Memory B cell (primary cell): ENCODE results near the gene CEP126.
A peak's percentile ranks its signal among the peaks of the same experiment; 100 is the strongest.

Experiments
- ATAC-seq: fragments of 150-1000 bp; cut with Tn5 transposase; 2 replicates; pipeline ENCODE4 v1.10.0; 2021; ENCODE audit warnings: low read depth, mild to moderate bottlenecking, moderate library complexity
- DNase-seq, 2 donors: peaks; one replicate each; pipeline ENCODE4 v3.0.0; 2022; ENCODE audit warnings: low spot score in 2 of 2
- H3K27ac Mint-ChIP-seq: one replicate; pipeline ENCODE4 v1.8.0; 2022; ENCODE audit warnings: mild to moderate bottlenecking, moderate library complexity, mixed read lengths
- H3K27me3 Mint-ChIP-seq: one replicate; pipeline ENCODE4 v1.8.0; 2022; ENCODE audit warnings: mixed read lengths
- H3K36me3 Mint-ChIP-seq: one replicate; pipeline ENCODE4 v1.8.0; 2022; ENCODE audit warnings: mild to moderate bottlenecking, mixed read lengths
- H3K4me1 Mint-ChIP-seq: one replicate; pipeline ENCODE4 v1.8.0; 2022; ENCODE audit warnings: mixed read lengths
- H3K4me3 Mint-ChIP-seq: one replicate; pipeline ENCODE4 v1.8.0; 2022; ENCODE audit warnings: mild to moderate bottlenecking, moderate library complexity, mixed read lengths
- H3K9me3 Mint-ChIP-seq: one replicate; pipeline ENCODE4 v1.8.0; 2022; ENCODE audit warnings: mixed read lengths

CEP126 gene

DNA sequence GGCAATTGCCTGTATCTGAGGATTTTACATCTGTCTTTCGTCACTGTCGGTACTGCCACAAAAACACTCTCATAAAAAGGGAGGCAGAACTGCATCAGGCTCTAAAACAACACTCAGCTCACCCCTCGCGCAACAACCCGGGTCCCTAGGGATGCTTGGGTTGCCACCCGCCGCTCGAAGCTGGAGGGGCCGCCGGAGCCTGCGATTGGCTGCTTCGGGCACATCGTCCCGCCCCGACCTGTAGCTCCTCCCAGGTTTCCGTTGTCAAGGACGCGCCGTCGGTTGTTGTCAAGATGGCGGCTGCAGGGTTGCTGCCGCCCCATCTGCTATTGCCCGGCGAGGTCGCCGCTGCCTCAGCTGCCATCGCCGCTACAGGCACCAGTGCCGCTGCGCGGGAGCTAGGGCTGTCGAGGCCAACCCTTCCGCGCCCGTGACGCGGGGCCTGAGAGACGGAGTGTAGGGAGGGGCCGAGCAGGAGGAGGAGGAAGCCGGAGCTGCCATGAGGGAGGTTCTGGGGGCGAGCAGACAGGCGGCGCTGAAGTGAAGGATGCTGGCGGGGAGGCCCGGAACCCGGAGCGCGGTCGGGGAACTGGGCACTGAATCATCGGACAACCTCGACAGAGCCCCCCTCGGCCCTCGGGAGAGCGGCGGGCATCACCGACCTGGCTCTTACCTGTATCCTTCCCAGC, at the start of gene CEP126:
Gene CEP126 (plus strand): TSS at position 273 of the 689 bp plus-strand sequence. CDS start 275 bp downstream, at position 548.
- peaks cover 3% of the 10 kb centered on the region for H3K27me3 Mint-ChIP-seq
- ATAC-seq (peak; percentile 82), DNase-seq (peak; percentile 98)
- peak within 1 kb of the TSS; percentile 100 for H3K27ac Mint-ChIP-seq
- H3K4me3 Mint-ChIP-seq, result peak within 1 kb of the TSS; percentile 97
- H3K9me3 Mint-ChIP-seq, result no peaks in the 10 kb centered on the region
- peaks cover 19% of the 10 kb centered on the region for H3K4me1 Mint-ChIP-seq
- H3K36me3 Mint-ChIP-seq, result no peaks in the 10 kb centered on the region

GRCh38 chr11:101866619-101867491, 48.0 kb upstream of the CEP126 start:
- Mint-ChIP-seq H3K9me3 (peaks cover 2% of the 10 kb centered on the region), H3K4me1 (no peaks in the 10 kb centered on the region), H3K27ac (no peak overlapping the region), H3K4me3 (no peak overlapping the region), H3K27me3 (peaks cover 8% of the 10 kb centered on the region), H3K36me3 (peaks cover 3% of the 10 kb centered on the region)
- ATAC-seq (no peak), DNase-seq (no peak)

- Mint-ChIP-seq H3K27me3 (peaks cover 5% of the 10 kb centered on the region), H3K4me3 (no peak overlapping the region), H3K27ac (no peak overlapping the region), H3K9me3 (peaks cover 2% of the 10 kb centered on the region), H3K36me3 (peaks cover 3% of the 10 kb centered on the region), H3K4me1 (no peaks in the 10 kb centered on the region)
- ATAC-seq, result no peak
- DNase-seq, result no peak
Observed at GRCh38 chr11:101867951-101868350, 46.9 kb upstream of the CEP126 start.

DNA sequence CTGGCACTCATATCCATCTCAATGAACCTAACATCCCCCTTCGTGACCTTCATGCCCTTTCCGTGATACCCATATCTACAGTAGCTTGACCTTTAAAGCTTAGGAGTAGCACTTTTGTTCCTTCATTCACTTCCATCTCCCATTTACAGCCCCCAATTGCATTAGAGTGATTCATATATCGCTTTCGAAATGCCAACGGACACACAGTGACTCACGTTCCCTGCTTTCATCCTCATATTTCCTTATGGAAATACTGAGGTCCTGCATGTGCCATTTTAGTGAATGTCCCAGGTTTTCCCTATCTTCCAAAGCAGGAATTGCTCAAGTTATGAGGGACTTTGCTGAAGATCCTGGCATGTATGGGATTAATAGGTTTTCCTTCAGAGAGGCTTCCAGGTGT, 44.3 kb upstream of the CEP126 start:
- no peak overlapping the region for H3K27ac Mint-ChIP-seq
- H3K4me3 Mint-ChIP-seq, result no peak overlapping the region
- no peaks in the 10 kb centered on the region for H3K4me1 Mint-ChIP-seq
- no peaks in the 10 kb centered on the region for H3K36me3 Mint-ChIP-seq
- ATAC-seq (no peak), DNase-seq (no peak)
- peaks cover 7% of the 10 kb centered on the region for H3K27me3 Mint-ChIP-seq
- peaks cover 1% of the 10 kb centered on the region for H3K9me3 Mint-ChIP-seq

DNA sequence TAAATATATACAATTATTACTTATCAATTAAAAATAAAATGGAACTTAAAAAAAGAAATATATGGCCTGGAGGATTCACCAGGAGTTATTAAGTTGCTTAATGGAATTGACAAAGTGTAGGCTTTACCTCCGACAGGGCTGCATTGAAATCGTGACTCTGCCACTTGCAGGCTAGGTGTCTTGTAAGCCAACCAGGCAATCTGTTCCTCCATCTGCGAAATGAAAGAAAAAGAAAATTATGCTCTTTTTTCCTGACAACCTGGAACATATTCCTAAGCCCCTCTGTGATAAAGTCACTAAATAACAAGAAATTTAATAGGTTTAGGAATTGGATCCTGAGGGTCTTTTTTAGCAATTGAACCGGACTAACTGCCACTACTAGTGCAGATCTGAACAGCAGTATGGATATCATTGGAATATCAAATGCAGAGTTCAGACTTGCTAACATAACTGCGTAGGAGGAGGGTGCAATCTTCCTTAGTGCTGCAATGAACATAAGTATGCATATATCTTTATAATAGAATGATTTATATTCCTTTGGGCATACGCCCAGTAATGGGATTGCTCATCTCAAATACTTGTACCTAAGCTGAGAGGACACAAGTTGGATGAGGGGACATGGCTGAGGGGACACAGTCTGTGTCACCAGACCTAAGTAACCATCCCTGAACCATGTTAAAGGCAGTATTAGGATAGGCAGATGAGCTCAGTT, 42.5 kb upstream of the CEP126 start:
- Mint-ChIP-seq H3K4me3 (no peak overlapping the region), H3K9me3 (peaks cover 1% of the 10 kb centered on the region), H3K27ac (no peak overlapping the region), H3K27me3 (peaks cover 7% of the 10 kb centered on the region), H3K36me3 (no peaks in the 10 kb centered on the region), H3K4me1 (no peaks in the 10 kb centered on the region)
- ATAC-seq, result no peak
- no peak for DNase-seq

DNA sequence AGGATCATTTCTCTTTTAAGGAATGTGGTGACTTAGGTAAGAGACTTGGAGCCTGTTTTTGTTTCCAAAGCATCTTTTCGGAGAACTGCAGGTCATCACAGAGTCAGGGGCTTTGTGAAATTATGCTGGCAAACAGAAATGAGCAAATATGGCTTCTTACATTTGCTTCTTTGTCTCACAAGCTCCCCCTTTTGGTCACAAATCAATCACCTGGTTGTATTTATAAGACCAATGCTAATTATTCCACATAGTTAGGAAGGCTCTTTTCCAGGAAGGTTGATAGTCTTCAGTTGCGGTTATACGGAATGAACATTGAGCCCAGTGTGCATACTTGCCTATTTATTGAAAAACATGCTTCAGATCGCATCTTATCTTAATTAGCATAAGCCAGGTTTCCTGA, 34.6 kb upstream of the CEP126 start:
- Mint-ChIP-seq H3K27ac (no peak overlapping the region), H3K4me3 (no peak overlapping the region)

DNA sequence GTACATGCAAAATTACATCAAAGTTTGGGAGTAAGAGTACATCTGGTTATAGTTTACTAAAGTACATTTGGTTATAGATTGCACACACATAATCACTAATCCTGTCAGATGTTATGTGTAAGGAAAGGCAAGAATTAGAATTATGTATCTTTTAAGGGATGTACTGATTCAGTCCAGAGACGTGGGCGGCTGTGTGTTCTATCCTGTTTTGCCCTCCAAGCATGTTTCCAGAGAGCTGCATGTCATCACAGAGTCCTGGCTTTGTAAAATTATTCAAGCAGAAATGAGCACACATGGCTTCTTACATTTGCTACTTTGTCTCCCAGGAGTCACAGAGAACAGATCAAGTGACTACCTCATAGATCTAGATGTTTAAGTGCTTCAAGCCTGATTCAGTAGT, 33.2 kb upstream of the CEP126 start:
- Mint-ChIP-seq H3K4me3 (no peak overlapping the region), H3K9me3 (no peaks in the 10 kb centered on the region), H3K36me3 (no peaks in the 10 kb centered on the region), H3K27me3 (peaks cover 8% of the 10 kb centered on the region), H3K4me1 (no peaks in the 10 kb centered on the region), H3K27ac (no peak overlapping the region)
- no peak for DNase-seq
- no peak for ATAC-seq

More for the DNA sequence above, 34.6 kb upstream of the CEP126 start:
- Mint-ChIP-seq H3K27me3 (peaks cover 5% of the 10 kb centered on the region), H3K36me3 (no peaks in the 10 kb centered on the region), H3K4me1 (no peaks in the 10 kb centered on the region), H3K9me3 (no peaks in the 10 kb centered on the region)
- DNase-seq (no peak), ATAC-seq (no peak)

- no peak for ATAC-seq
- peaks cover 16% of the 10 kb centered on the region for H3K27me3 Mint-ChIP-seq
- H3K27ac Mint-ChIP-seq, result no peak overlapping the region
- H3K4me1 Mint-ChIP-seq, result no peaks in the 10 kb centered on the region
- H3K4me3 Mint-ChIP-seq, result no peak overlapping the region
- H3K36me3 Mint-ChIP-seq, result no peaks in the 10 kb centered on the region
- no peaks in the 10 kb centered on the region for H3K9me3 Mint-ChIP-seq
- DNase-seq, result no peak
Observed at GRCh38 chr11:101885631-101886030, 29.2 kb upstream of the CEP126 start.

DNA sequence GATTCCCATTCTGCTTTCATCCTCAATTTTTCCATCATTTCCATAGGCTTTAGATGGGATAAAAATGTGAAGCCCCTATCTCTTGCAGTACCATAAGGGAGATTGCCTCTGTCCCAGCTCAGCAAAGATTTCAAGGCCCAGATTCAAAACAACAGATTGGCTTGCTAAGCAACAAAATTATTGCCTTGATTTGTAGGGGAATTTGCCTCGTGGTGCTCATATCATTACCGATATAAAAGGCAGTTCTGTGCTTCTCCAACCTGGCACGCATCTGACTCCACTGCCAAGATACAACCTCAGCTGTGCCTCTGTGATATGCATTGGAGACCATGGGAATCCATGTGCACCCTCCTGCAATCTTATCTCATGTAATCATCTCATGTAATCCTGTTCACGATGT, 25.0 kb upstream of the CEP126 start:
- no peak for ATAC-seq
- Mint-ChIP-seq H3K4me3 (no peak overlapping the region), H3K27ac (no peak overlapping the region), H3K36me3 (no peaks in the 10 kb centered on the region), H3K4me1 (no peaks in the 10 kb centered on the region), H3K27me3 (peaks cover 20% of the 10 kb centered on the region), H3K9me3 (no peaks in the 10 kb centered on the region)
- DNase-seq, result no peak

DNA sequence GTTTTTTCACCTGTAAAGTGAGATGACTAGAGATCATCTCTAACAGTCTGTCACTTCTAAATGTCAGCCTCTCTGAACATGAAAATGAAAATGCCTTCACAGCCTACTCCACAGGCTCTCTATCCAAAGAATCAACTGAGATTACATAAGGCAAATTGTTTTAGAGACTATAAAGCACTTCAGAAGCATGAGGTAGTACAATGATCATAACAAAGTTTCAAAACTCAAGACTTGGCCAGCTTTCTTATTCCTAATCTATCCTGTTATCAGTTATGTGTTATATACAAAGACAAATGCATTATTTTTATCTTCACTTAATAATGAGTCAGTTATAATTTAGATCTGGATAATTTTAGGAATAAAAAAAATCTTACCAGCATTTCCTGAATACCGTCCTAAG, 20.3 kb upstream of the CEP126 start:
- H3K9me3 Mint-ChIP-seq, result no peaks in the 10 kb centered on the region
- H3K27me3 Mint-ChIP-seq, result peaks cover 10% of the 10 kb centered on the region
- DNase-seq (no peak), ATAC-seq (no peak)
- H3K27ac Mint-ChIP-seq, result no peak overlapping the region
- H3K36me3 Mint-ChIP-seq, result no peaks in the 10 kb centered on the region
- no peak overlapping the region for H3K4me3 Mint-ChIP-seq
- no peaks in the 10 kb centered on the region for H3K4me1 Mint-ChIP-seq

DNA sequence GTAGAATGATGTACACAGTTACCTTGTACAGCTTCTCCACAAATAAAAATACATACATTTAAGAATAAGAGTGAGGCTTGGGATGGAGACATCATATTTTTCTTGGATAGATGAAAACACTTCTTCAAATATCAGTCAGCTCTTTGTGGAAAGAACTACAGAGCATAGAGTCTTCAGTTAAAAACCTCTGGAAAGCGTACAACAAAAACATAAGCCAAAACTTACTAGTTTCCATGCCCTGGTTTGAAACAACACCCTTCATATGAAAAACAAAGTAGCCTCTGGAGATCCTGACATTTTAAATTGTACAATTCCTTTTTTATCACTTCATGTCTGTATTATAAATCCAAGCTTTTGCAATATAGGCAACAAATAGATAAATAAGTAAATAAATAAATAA, 7.0 kb upstream of the CEP126 start:
- Mint-ChIP-seq H3K36me3 (no peaks in the 10 kb centered on the region), H3K27ac (no peak overlapping the region), H3K9me3 (no peaks in the 10 kb centered on the region), H3K4me3 (no peak overlapping the region), H3K4me1 (no peaks in the 10 kb centered on the region), H3K27me3 (peaks cover 10% of the 10 kb centered on the region)
- DNase-seq, result no peak
- ATAC-seq, result no peak

DNA sequence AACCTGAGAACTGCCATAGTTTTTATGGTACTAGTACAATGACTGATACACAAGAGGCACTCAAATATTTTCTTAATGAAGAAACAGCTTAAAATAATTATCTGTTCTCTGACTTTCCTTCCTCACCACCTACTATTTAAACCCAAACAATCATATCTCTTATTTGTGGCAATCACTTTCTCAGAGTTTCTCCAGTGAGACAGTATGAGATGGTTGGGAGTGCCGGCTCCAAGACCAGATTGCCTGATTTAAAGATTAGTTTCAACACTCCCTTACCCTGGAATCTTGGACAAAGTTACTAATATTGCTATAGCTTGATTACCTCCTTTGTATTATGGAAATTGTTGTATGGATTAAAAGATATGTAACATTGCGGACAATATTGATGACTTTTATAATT, 5.7 kb upstream of the CEP126 start:
- Mint-ChIP-seq H3K27me3 (peaks cover 10% of the 10 kb centered on the region), H3K4me3 (no peak overlapping the region), H3K9me3 (no peaks in the 10 kb centered on the region), H3K27ac (no peak overlapping the region), H3K36me3 (no peaks in the 10 kb centered on the region), H3K4me1 (no peaks in the 10 kb centered on the region)
- ATAC-seq, result no peak
- no peak for DNase-seq

- Mint-ChIP-seq H3K27ac (no peak overlapping the region), H3K9me3 (no peaks in the 10 kb centered on the region), H3K36me3 (no peaks in the 10 kb centered on the region), H3K4me1 (peaks cover 19% of the 10 kb centered on the region), H3K4me3 (no peak overlapping the region), H3K27me3 (peaks cover 3% of the 10 kb centered on the region)
- DNase-seq (no peak), ATAC-seq (no peak)
Observed at GRCh38 chr11:101912823-101913284, 2.0 kb upstream of the CEP126 start.

DNA sequence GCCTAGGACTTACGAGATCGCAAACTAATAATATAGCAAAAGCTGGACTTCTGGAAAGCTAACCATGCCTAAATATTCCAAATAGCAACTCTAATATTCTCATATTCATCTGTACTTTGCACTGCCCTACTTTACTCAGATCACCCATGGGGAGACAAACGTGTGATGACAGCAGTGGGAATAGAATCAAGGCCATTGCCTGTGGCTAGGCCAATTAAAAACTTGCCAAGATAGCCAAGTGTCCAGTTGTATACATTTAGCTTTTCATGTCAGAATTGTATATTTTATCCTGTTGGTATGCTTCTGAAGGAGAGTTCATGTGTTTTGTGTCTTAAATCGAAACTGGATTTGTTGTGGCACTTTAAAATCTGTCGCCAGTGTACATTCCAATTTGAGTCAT, 1.2 kb upstream of the CEP126 start:
- Mint-ChIP-seq H3K27ac (no peak overlapping the region), H3K9me3 (no peaks in the 10 kb centered on the region), H3K4me1 (peaks cover 19% of the 10 kb centered on the region), H3K36me3 (no peaks in the 10 kb centered on the region), H3K4me3 (no peak overlapping the region), H3K27me3 (peaks cover 3% of the 10 kb centered on the region)
- ATAC-seq (no peak), DNase-seq (no peak)
